H1 (cell line): Measurements from ENCODE around the gene YWHAQ. TPM values are rescaled to one million over a fixed set of nuclear protein-coding genes. Genes with fewer than 3 reads are reported as not detected.

ENCODE experiments used
- CTCF ChIA-PET: fragments of 300-600 bp; sonication (Branson Sonifier 250); formaldehyde crosslinking; loops from one replicate; lab custom pipeline; 2021; ENCODE audit not compliant: partially characterized antibody; lab: Charles Lee
- POLR2A ChIA-PET: fragments of 300-600 bp; sonication (Branson Sonifier 250); formaldehyde crosslinking; loops from one replicate; lab custom pipeline; 2021; ENCODE audit warnings: inconsistent platforms; ENCODE audit not compliant: partially characterized antibody; lab: Charles Lee
- DNase-seq, 2 experiments: peaks; one replicate each; pipeline versions ENCODE4 v3.0.0 to v3.0.0-alpha.2; 2010 to 2022; ENCODE audit warnings: low spot score in 2 of 2, low read depth in 1 of 2, mixed read lengths in 1 of 2
- FAIRE-seq: peaks from 2 replicates; lab custom pipeline; 2011; peaks lifted over from hg19 to GRCh38; lab: Jason Lieb, UNC
- H2AFZ ChIP-seq: 2 replicates; pipeline ENCODE4 v1.8.1; 2012; ENCODE audit warnings: low read length, inconsistent platforms
- H2AK5ac ChIP-seq: 2 replicates; pipeline ENCODE4 v1.6.1; 2013; ENCODE audit warnings: low read depth, low read length
- H2BK120ac ChIP-seq: replicated peaks from 2 replicates; pipeline ENCODE3; 2013; ENCODE audit warnings: low read depth, low read length, inconsistent platforms
- H2BK12ac ChIP-seq: 2 replicates; pipeline ENCODE4 v1.6.1; 2013; ENCODE audit warnings: low read depth, low read length
- H2BK15ac ChIP-seq: 2 replicates; pipeline ENCODE4 v1.6.1; 2013; ENCODE audit warnings: low read length
- H2BK20ac ChIP-seq: 2 replicates; pipeline ENCODE4 v1.6.1; 2013; ENCODE audit warnings: low read length
- H2BK5ac ChIP-seq: 2 replicates; pipeline ENCODE4 v1.6.1; 2013; ENCODE audit warnings: low read depth, low read length
- H3K14ac ChIP-seq: 2 replicates; pipeline ENCODE4 v1.6.1; 2013; ENCODE audit warnings: inconsistent platforms; ENCODE audit not compliant: insufficient read length
- H3K18ac ChIP-seq: 2 replicates; pipeline ENCODE4 v1.6.1; 2013; ENCODE audit warnings: low read length; ENCODE audit errors: extremely low read depth
- H3K23ac ChIP-seq: 2 replicates; pipeline ENCODE4 v1.6.1; 2013; ENCODE audit warnings: inconsistent platforms; ENCODE audit not compliant: insufficient read length
- H3K23me2 ChIP-seq: 2 replicates; pipeline ENCODE4 v1.6.1; 2013; ENCODE audit warnings: low read depth, low read length
- H3K27ac ChIP-seq: 2 replicates; pipeline ENCODE4 v1.6.1; 2011; ENCODE audit warnings: low read depth, low read length, inconsistent platforms
- H3K27me3 ChIP-seq, 4 experiments: replicated peaks in 1 of 4; 1 replicate in 1 of 4; 2 replicates in 3 of 4; pipeline versions ENCODE4 v1.6.1 to v1.8.1; 2011 to 2013; ENCODE audit warnings: low read length in 3 of 4, mild to moderate bottlenecking in 3 of 4, inconsistent platforms in 2 of 4, mixed read lengths in 2 of 4, moderate library complexity in 1 of 4; ENCODE audit not compliant: control insufficient read depth in 3 of 4, insufficient read depth in 3 of 4; ENCODE audit errors: extremely low read depth in 1 of 4
- H3K36me3 ChIP-seq, 4 experiments: 2 replicates each; pipeline versions ENCODE4 v1.6.1 to v1.8.1; 2011 to 2013; ENCODE audit warnings: mild to moderate bottlenecking in 4 of 4, low read length in 3 of 4, moderate library complexity in 2 of 4, control low read depth in 1 of 4, inconsistent platforms in 1 of 4; ENCODE audit not compliant: insufficient read depth in 4 of 4, control insufficient read depth in 2 of 4
- H3K4ac ChIP-seq: replicated peaks from 2 replicates; pipeline ENCODE3; 2013; ENCODE audit warnings: low read length, low read depth, mixed read lengths, inconsistent platforms; ENCODE audit not compliant: insufficient read length
- H3K4me1 ChIP-seq, 4 experiments: replicated peaks in 1 of 4; 1 replicate in 1 of 4; 2 replicates in 3 of 4; pipeline versions ENCODE4 v1.6.1 to v1.8.1; 2011 to 2013; ENCODE audit warnings: low read length in 3 of 4, inconsistent platforms in 2 of 4, mixed read lengths in 1 of 4; ENCODE audit not compliant: insufficient read depth in 4 of 4, control insufficient read depth in 3 of 4
- H3K4me2 ChIP-seq, 2 experiments: 2 replicates each; pipeline versions ENCODE4 v1.6.1 to v1.8.1; 2011 to 2013; ENCODE audit warnings: low read depth in 2 of 2, low read length in 2 of 2, control low read depth in 1 of 2, inconsistent platforms in 1 of 2, mild to moderate bottlenecking in 1 of 2; ENCODE audit not compliant: insufficient read depth in 1 of 2
- H3K4me3 ChIP-seq, 4 experiments: fragments of 200-600, 300-600 bp in 1 of 4; sonication (generic), shearing (Covaris generic), sonication (Bioruptor Twin) in 1 of 4; 2 replicates each; pipeline versions ENCODE4 v1.5.1 to v1.8.1; 2011 to 2016; ENCODE audit warnings: low read length in 4 of 4, low read depth in 3 of 4, control low read depth in 2 of 4, inconsistent platforms in 2 of 4, mild to moderate bottlenecking in 2 of 4, mixed read lengths in 1 of 4, moderate library complexity in 1 of 4; ENCODE audit not compliant: insufficient read depth in 2 of 4; ENCODE audit errors: extremely low read depth in 1 of 4
- H3K56ac ChIP-seq: replicated peaks from 2 replicates; pipeline ENCODE3; 2013; ENCODE audit warnings: low read depth, mild to moderate bottlenecking, mixed read lengths, low read length, inconsistent platforms; ENCODE audit not compliant: insufficient read length
- H3K79me1 ChIP-seq: 2 replicates; pipeline ENCODE4 v1.6.1; 2013; ENCODE audit warnings: low read depth, low read length, control low read depth
- H3K79me2 ChIP-seq, 2 experiments: 2 replicates each; pipeline versions ENCODE4 v1.6.1 to v1.8.1; 2012 to 2013; ENCODE audit warnings: low read length in 2 of 2, mild to moderate bottlenecking in 2 of 2, inconsistent platforms in 1 of 2; ENCODE audit not compliant: insufficient read depth in 2 of 2, control insufficient read depth in 1 of 2
- H3K9ac ChIP-seq, 4 experiments: replicated peaks in 1 of 4; 1 replicate in 1 of 4; 2 replicates in 3 of 4; pipeline versions ENCODE4 v1.6.1 to v1.8.1; 2011 to 2013; ENCODE audit warnings: low read depth in 3 of 4, low read length in 3 of 4, control low read depth in 2 of 4, mild to moderate bottlenecking in 2 of 4, moderate library complexity in 2 of 4, inconsistent platforms in 1 of 4; ENCODE audit errors: extremely low read depth in 1 of 4
- H3K9me3 ChIP-seq, 2 experiments: 2 replicates each; pipeline versions ENCODE4 v1.6.1 to v1.8.1; 2012 to 2013; ENCODE audit warnings: mild to moderate bottlenecking in 2 of 2, moderate library complexity in 2 of 2, control low read depth in 1 of 2, inconsistent platforms in 1 of 2, low read depth in 1 of 2, low read length in 1 of 2, mixed read lengths in 1 of 2; ENCODE audit not compliant: insufficient read depth in 2 of 2
- H4K20me1 ChIP-seq, 2 experiments: replicated peaks in 1 of 2; 2 replicates each; pipeline versions ENCODE3 to v1.8.1; 2011 to 2013; ENCODE audit warnings: inconsistent platforms in 2 of 2, low read length in 2 of 2, mild to moderate bottlenecking in 1 of 2; ENCODE audit not compliant: insufficient read depth in 2 of 2, control insufficient read depth in 1 of 2
- H4K5ac ChIP-seq: 2 replicates; pipeline ENCODE4 v1.6.1; 2013; ENCODE audit warnings: low read length, low read depth, mixed read lengths, inconsistent platforms; ENCODE audit not compliant: insufficient read length
- H4K8ac ChIP-seq: 2 replicates; pipeline ENCODE4 v1.8.0; 2013; ENCODE audit warnings: mild to moderate bottlenecking, moderate library complexity, low read length, inconsistent platforms; ENCODE audit not compliant: insufficient read depth; ENCODE audit errors: extremely low read depth
- H4K91ac ChIP-seq: replicated peaks from 2 replicates; pipeline ENCODE3; 2013; ENCODE audit warnings: low read length, mixed read lengths, inconsistent platforms; ENCODE audit not compliant: insufficient read length
- ATF2 ChIP-seq: IDR thresholded peaks from 2 replicates; pipeline ENCODE4 v1.6.1; 2012; ENCODE audit warnings: low read length, inconsistent platforms
- BACH1 ChIP-seq: IDR thresholded peaks from 2 replicates; pipeline ENCODE4 v1.6.1; 2012; ENCODE audit warnings: low read length, improper control_type of control experiment
- CBX5 ChIP-seq: fragments of 300-800, 300-1000 bp; sonication (generic); IDR thresholded peaks from 2 replicates; pipeline ENCODE4 v1.7.1; 2016; ENCODE audit warnings: antibody characterized with exemption, low read length, low read depth
- CREB1 ChIP-seq: IDR thresholded peaks from 2 replicates; pipeline ENCODE4 v1.6.1; 2012; ENCODE audit warnings: inconsistent platforms
- CTBP2 ChIP-seq: IDR thresholded peaks from 2 replicates; pipeline ENCODE4 v1.7.0; 2011; ENCODE audit warnings: borderline replicate concordance, mild to moderate bottlenecking, moderate library complexity, mixed read lengths, low read length; ENCODE audit not compliant: insufficient read depth, insufficient read length
- E2F6 ChIP-seq: IDR thresholded peaks from 2 replicates; pipeline ENCODE4 v1.6.1; 2012; ENCODE audit warnings: inconsistent platforms
- HDAC6 ChIP-seq: IDR thresholded peaks from one replicate; pipeline ENCODE4 v1.7.1; 2012; ENCODE audit warnings: low read depth, mild to moderate bottlenecking, inconsistent platforms, low read length, moderate library complexity
- POLR2A ChIP-seq, 2 experiments: IDR thresholded peaks; 1 replicate in 1 of 2; 2 replicates in 1 of 2; pipeline ENCODE4 v1.6.1; 2011; ENCODE audit warnings: low read depth in 2 of 2, low read length in 2 of 2, mild to moderate bottlenecking in 2 of 2; ENCODE audit errors: control extremely low read depth in 1 of 2
- POU5F1 ChIP-seq: IDR thresholded peaks from 2 replicates; pipeline ENCODE4 v1.6.1; 2011; ENCODE audit warnings: low read depth, mild to moderate bottlenecking, low read length, moderate library complexity
- SIX5 ChIP-seq: IDR thresholded peaks from 2 replicates; pipeline ENCODE4 v1.6.1; 2011; ENCODE audit warnings: mild to moderate bottlenecking, low read depth, low read length
- TAF1 ChIP-seq: IDR thresholded peaks from 2 replicates; pipeline ENCODE4 v1.6.1; 2011; ENCODE audit warnings: mild to moderate bottlenecking, low read depth, low read length
- TEAD4 ChIP-seq: IDR thresholded peaks from 2 replicates; pipeline ENCODE4 v1.6.1; 2012; ENCODE audit warnings: low read depth, low read length, inconsistent platforms, mixed read lengths
- YY1 ChIP-seq: IDR thresholded peaks from 2 replicates; pipeline ENCODE4 v1.6.1; 2011; ENCODE audit warnings: low read depth, mild to moderate bottlenecking, low read length
- WGBS, 2 experiments: shearing (Covaris generic) in 1 of 2; methylation state at CpG; one replicate each; pipeline versions ENCODE4 v1.1.6 to v1.1.7; 2013 to 2015; ENCODE audit warnings: low lambda C conversion rate in 2 of 2, mixed read lengths in 2 of 2, inconsistent platforms in 1 of 2, low coverage in 1 of 2, missing lambda C conversion rate in 1 of 2; ENCODE audit not compliant: insufficient replicate concordance in 2 of 2, insufficient coverage in 1 of 2, insufficient read length in 1 of 2; ENCODE audit errors: extremely low coverage in 1 of 2, missing lambda C conversion rate in 1 of 2; 5-methylcytosine and 5-hydroxymethylcytosine counted together
- polyA plus RNA-seq, 7 experiments: library from polyadenylated mRNA; depleted of rRNA in 3 of 7; stranded (reverse) in 5 of 7; unstranded in 2 of 7; fragments of >200 nt in 5 of 7; fragments of 200-250 nt in 2 of 7; gene quantifications; 1 replicate in 5 of 7; 2 replicates in 1 of 7; 4 replicates in 1 of 7; pipeline versions ENCODE4 v1.2.1 to v1.2.3, GENCODE V29; 2011 to 2013; ENCODE audit warnings: missing spikeins in 2 of 7, mixed read lengths in 2 of 7
- total RNA-seq: library from RNA; stranded (reverse); fragmentation: NEBNext Ultra II Directional; extraction: Animal tissue kit (Norgen Biotek cat#: 25700); gene quantifications from 2 replicates; pipeline ENCODE4 v1.2.1, GENCODE V29; 2021

YWHAQ gene
- total and polyA plus RNA-seq, 2 of the 8 experiments (the other 6 are each of a cell fraction or from before 2014, with no cell fraction given): 244 to 480 TPM

GRCh38 chr2:9545502-9545901 lies 85.3 kb downstream of the YWHAQ start:
- peaks cover 14 to 63% of the 10 kb centered on the region in 2 experiments for H3K79me2 ChIP-seq
- H3K36me3 ChIP-seq: no peaks in the 10 kb centered on the region
- H4K5ac ChIP-seq: no peak overlapping the region
- peaks cover 5% of the 10 kb centered on the region in 2 experiments for H4K20me1 ChIP-seq
- no peak overlapping the region for H2BK5ac ChIP-seq
- POLR2A ChIA-PET: interaction anchor here (0.6 to 1.1 kb wide), 2 partner anchors 10 to 211 kb away, joined by 3 to 4 read pairs; partner anchors contain the start of gene ADAM17
- no peak overlapping the region for H2AFZ ChIP-seq
- H3K14ac ChIP-seq: no peak overlapping the region
- no peak overlapping the region for H3K27ac ChIP-seq
- H2AK5ac ChIP-seq: no peak overlapping the region
- no peak overlapping the region for H4K91ac ChIP-seq
- no peak overlapping the region for H3K9ac ChIP-seq
- H3K9me3 ChIP-seq: no peaks in the 10 kb centered on the region
- H2BK20ac ChIP-seq: no peak overlapping the region
- no peaks in the 10 kb centered on the region; the same call in 1 of the 2 replicates for H3K23me2 ChIP-seq
- 89% methylated on average over 5 of the region's 5 CpGs; no CpG with 5 or more reads in 1 of the 2 experiments for whole genome bisulfite sequencing, 2 experiments
- no peak overlapping the region for H3K4me2 ChIP-seq
- no peak for FAIRE-seq
- H3K4me1 ChIP-seq: peaks cover 1 to 5% (median 4%) of the 10 kb centered on the region in 4 experiments; a peak in 4 of 7 replicates
- no peak overlapping the region for H2BK15ac ChIP-seq
- H3K18ac ChIP-seq: no peak overlapping the region
- H3K4ac ChIP-seq: no peak overlapping the region
- no peak for DNase-seq
- no peak overlapping the region for H3K4me3 ChIP-seq
- no peak overlapping the region for H3K23ac ChIP-seq
- H3K27me3 ChIP-seq: no peaks in the 10 kb centered on the region
- peaks cover 2% of the 10 kb centered on the region for H3K79me1 ChIP-seq
- H2BK120ac ChIP-seq: no peak overlapping the region
- no peak overlapping the region for H2BK12ac ChIP-seq
- H4K8ac ChIP-seq: no peak overlapping the region
- CTCF ChIA-PET: interaction anchor here (0.8 kb wide), 1 partner anchor 66 kb away, joined by 3 read pairs; no protein-coding TSS in a partner anchor
- H3K56ac ChIP-seq: no peak overlapping the region
- TF ChIP-seq TEAD4: no peak
- no peak for TF ChIP-seq POU5F1
- no peak for TF ChIP-seq TAF1
- no peak for TF ChIP-seq SIX5
- TF ChIP-seq CTBP2: no peak
- no peak for TF ChIP-seq BACH1
- TF ChIP-seq YY1: no peak
- TF ChIP-seq E2F6: no peak
- no peak for TF ChIP-seq CBX5
- no peak for TF ChIP-seq HDAC6
- no peak for TF ChIP-seq CREB1
- TF ChIP-seq POLR2A (IDR thresholded peaks at IDR 0.05; ENCODE audit: control extremely low read depth in 1 of 2, low read depth in 2 of 2, low read length in 2 of 2): no peak
- TF ChIP-seq ATF2: no peak
